AG09309 (cell line): ENCODE measurements around the gene EEF1A2.

Source experiments
- DNase-seq: peaks from one replicate; pipeline ENCODE4 v3.0.0-alpha.2; 2010; ENCODE audit warnings: low read depth
- H3K4me3 ChIP-seq: 2 replicates; pipeline ENCODE4 v1.5.1; 2011; ENCODE audit warnings: mild to moderate bottlenecking, low read depth, low read length, moderate library complexity; ENCODE audit not compliant: control insufficient read depth
- CTCF ChIP-seq: IDR thresholded peaks from 2 replicates; pipeline ENCODE4 v1.5.1; 2011; ENCODE audit warnings: mild to moderate bottlenecking, low read depth, low read length, inconsistent platforms; ENCODE audit not compliant: insufficient read depth, control insufficient read depth; ENCODE audit errors: missing control alignments

The EEF1A2 gene

GRCh38 chr20:63525971-63526370 is 27.1 kb upstream of the EEF1A2 start:
- H3K4me3 ChIP-seq: no peak overlapping the region
- TF ChIP-seq CTCF: no peak
- no peak for DNase-seq

GRCh38 chr20:63525185-63525584 is 26.3 kb upstream of the EEF1A2 start:
- DNase-seq: no peak
- TF ChIP-seq CTCF: no peak
- no peak overlapping the region for H3K4me3 ChIP-seq

- no peak for TF ChIP-seq CTCF
- no peak for DNase-seq
- no peak overlapping the region for H3K4me3 ChIP-seq
These were observed 24.2 kb upstream of the EEF1A2 start for GRCh38 chr20:63522981-63523611.

GRCh38 chr20:63522091-63522868 is 23.4 kb upstream of the EEF1A2 start:
- peak overlapping the region; percentile 90 for H3K4me3 ChIP-seq
- TF ChIP-seq CTCF: no peak

GRCh38 chr20:63521602-63522001 is 22.7 kb upstream of the EEF1A2 start:
- TF ChIP-seq CTCF: no peak
- H3K4me3 ChIP-seq: peak overlapping the region; percentile 90
- DNase-seq: no peak

More at GRCh38 chr20:63522091-63522868, 23.4 kb upstream of the EEF1A2 start:
- no peak for DNase-seq

- TF ChIP-seq CTCF: no peak
- no peak for DNase-seq
- peak overlapping the region; percentile 90 for H3K4me3 ChIP-seq
These were observed 22.2 kb upstream of the EEF1A2 start for GRCh38 chr20:63520934-63521601.
